CD4-positive, alpha-beta T cell treated with Interleukin-10 for 1 hour (primary cell): ENCODE data around the gene UNCX.

Experiments
- DNase-seq: peaks from one replicate; pipeline ENCODE4 v3.0.0-alpha.2; 2020

UNCX gene

GRCh38 chr7:1244700-1245523, 12.2 kb downstream of the UNCX start:
- DNase-seq, result no peak

GRCh38 chr7:1245524-1246050, 12.9 kb downstream of the UNCX start:
- DNase-seq, result no peak

- no peak for DNase-seq
These were observed 13.6 kb downstream of the UNCX start for GRCh38 chr7:1246160-1246870.

- DNase-seq, result no peak
These were observed 14.3 kb downstream of the UNCX start for GRCh38 chr7:1246871-1247526.

- no peak for DNase-seq
These were observed 14.9 kb downstream of the UNCX start for GRCh38 chr7:1247527-1248041.

- DNase-seq, result no peak
These were observed 15.7 kb downstream of the UNCX start for GRCh38 chr7:1248143-1248915.

GRCh38 chr7:1248916-1249581, 16.4 kb downstream of the UNCX start:
- DNase-seq, result no peak

- no peak for DNase-seq
These were observed 17.1 kb downstream of the UNCX start for GRCh38 chr7:1249731-1250130.

- no peak for DNase-seq
These were observed 18.2 kb downstream of the UNCX start for GRCh38 chr7:1250901-1251300.

- DNase-seq, result no peak
These were observed 19.3 kb downstream of the UNCX start for GRCh38 chr7:1251796-1252539.

- DNase-seq, result no peak
These were observed 19.9 kb downstream of the UNCX start for GRCh38 chr7:1252540-1253090.

GRCh38 chr7:1253681-1254181, 21.1 kb downstream of the UNCX start:
- DNase-seq, result no peak

GRCh38 chr7:1254281-1255079, 21.8 kb downstream of the UNCX start:
- no peak for DNase-seq

GRCh38 chr7:1255080-1255816, 22.6 kb downstream of the UNCX start:
- DNase-seq, result no peak

- no peak for DNase-seq
These were observed 23.2 kb downstream of the UNCX start for GRCh38 chr7:1255817-1256340.

- no peak for DNase-seq
These were observed 23.9 kb downstream of the UNCX start for GRCh38 chr7:1256621-1257020.

- DNase-seq, result no peak
These were observed 24.5 kb downstream of the UNCX start for GRCh38 chr7:1257221-1257620.

- DNase-seq, result no peak
These were observed 25.2 kb downstream of the UNCX start for GRCh38 chr7:1257863-1258262.
